Ovary (tissue), 9 donors: Measurements from ENCODE around the gene FNIP2. TPM values are rescaled to one million over a fixed set of nuclear protein-coding genes. Genes with fewer than 3 reads are reported as not detected.

Experiments
- DNase-seq, 5 donors: peaks; one replicate each; pipeline ENCODE4 v3.0.0-alpha.2; 2019 to 2020
- H3K27ac ChIP-seq, 2 donors: fragments of 200-600 bp; one replicate each; pipeline versions ENCODE4 v1.5.1 to v1.8.0; 2019 to 2022
- H3K27me3 ChIP-seq: fragments of 200-600 bp; one replicate; pipeline ENCODE4 v1.8.0; 2022
- H3K36me3 ChIP-seq: fragments of 200-600 bp; sonication (generic); one replicate; pipeline ENCODE4 v1.5.1; 2019
- H3K4me1 ChIP-seq: one replicate; pipeline ENCODE4 v1.8.1; 2013; ENCODE audit warnings: mild to moderate bottlenecking, moderate library complexity; ENCODE audit not compliant: insufficient read depth
- H3K4me3 ChIP-seq: fragments of 200-600 bp; sonication (generic); one replicate; pipeline ENCODE4 v1.5.1; 2017
- H3K9me3 ChIP-seq, 2 donors: fragments of 200-600 bp in 1 of 2; sonication (generic) in 1 of 2; one replicate each; pipeline versions ENCODE4 v1.5.1 to v1.8.1; 2013 to 2019; ENCODE audit warnings: mild to moderate bottlenecking in 1 of 2, moderate library complexity in 1 of 2
- CTCF ChIP-seq, 3 donors: fragments of 450-650 bp in 2 of 3; fragments of 200-600 bp in 1 of 3; IDR thresholded peaks; one replicate each; pipeline versions ENCODE4 v1.5.1 to v1.8.0; 2016 to 2022; ENCODE audit warnings: antibody characterized with exemption in 3 of 3, mild to moderate bottlenecking in 1 of 3
- EP300 ChIP-seq: sonication (generic); formaldehyde crosslinking; IDR thresholded peaks from one replicate; pipeline ENCODE4 v1.6.1; 2017; ENCODE audit warnings: antibody characterized with exemption
- POLR2A ChIP-seq: fragments of 450-650 bp; IDR thresholded peaks from one replicate; pipeline ENCODE4 v1.6.1; 2017; ENCODE audit warnings: antibody characterized with exemption, mild to moderate bottlenecking, moderate library complexity
- WGBS, 3 donors: extraction: QIAGEN DNeasy Blood & Tissue Kit in 1 of 3; methylation state at CpG; one replicate each; pipeline versions ENCODE4 v1.1.5 to v1.1.7; 2013 to 2017; 5-methylcytosine and 5-hydroxymethylcytosine counted together
- intact Hi-C, 4 donors: fragments of 100-400 bp; cut with DNase I; formaldehyde crosslinking; loops; one replicate each; pipeline versions ENCODE4 v1.11.0 to v1.15.1; 2022 to 2023
- polyA plus RNA-seq, 2 donors: library from polyadenylated mRNA; stranded (reverse); fragments of 200-250 nt in 1 of 2; fragments of 350-450 nt in 1 of 2; fragmentation: Illumina TruSeq in 1 of 2; extraction: RNeasy Lipid Tissue Mini Kit (QIAGEN cat#74804) in 1 of 2; gene quantifications; one replicate each; pipeline ENCODE4 v1.2.3, GENCODE V29; 2013 to 2014
- total RNA-seq, 7 donors: library from RNA; depleted of rRNA in 2 of 7; stranded (reverse); fragments of >200 nt in 2 of 7; fragmentation: NEBNext Ultra II Directional in 3 of 7; extraction: Animal tissue kit (Norgen Biotek cat#: 25700) in 3 of 7; gene quantifications; one replicate each; pipeline versions ENCODE4 v1.1.0 to v1.2.4, GENCODE V29; 2016 to 2023
- donor health status: DM: no; HTN: no; CAD: no; lungs with moderate emphysema.
- donor health status: DM: no; HTN: no; CAD: no.
- donor health status: Bipolar disorder and iron deficiency.
- donor health status: DM: yes; HTN: yes; CAD: no.
- donor health status: DM: no; HTN: no; CAD: no.
- donor health status: DM: yes; HTN: yes; CAD: no.

The FNIP2 gene
- total and polyA plus RNA-seq, 9 donors, result 6.1 to 34.1 (median 20.4) TPM

- TF ChIP-seq EP300, result no peak
- TF ChIP-seq CTCF (IDR thresholded peaks at IDR 0.05), result no peak
- no peak for TF ChIP-seq POLR2A
- Histone ChIP-seq H3K4me3 (no peak overlapping the region), H3K9me3 (no peaks in the 10 kb centered on the region), H3K27me3 (no peaks in the 10 kb centered on the region), H3K27ac (no peak overlapping the region), H3K4me1 (peaks cover 4% of the 10 kb centered on the region), H3K36me3 (no peaks in the 10 kb centered on the region)
- WGBS, 3 donors, result 9 to 30% (median 23%) methylated on average over 1 of the region's 1 CpG
- DNase-seq, result no peak
- intact Hi-C loops, result no loop called here
These were observed 13.1 kb downstream of the FNIP2 start for GRCh38 chr4:158781963-158782362.

GRCh38 chr4:158782551-158783360, 13.9 kb downstream of the FNIP2 start:
- H3K4me3 ChIP-seq, result no peak overlapping the region
- TF ChIP-seq CTCF (IDR thresholded peaks at IDR 0.05) (no peak), EP300 (no peak), POLR2A (no peak)
- 17 to 19% (median 18%) methylated on average over 4 of the region's 4 CpGs for WGBS, 3 donors
- no peak for DNase-seq
- H3K4me1 ChIP-seq, result peaks cover 4% of the 10 kb centered on the region
- H3K9me3 ChIP-seq, result no peaks in the 10 kb centered on the region
- intact Hi-C loops, result no loop called here
- H3K36me3 ChIP-seq, result no peaks in the 10 kb centered on the region
- H3K27me3 ChIP-seq, result no peaks in the 10 kb centered on the region
- H3K27ac ChIP-seq, result no peak overlapping the region

- intact Hi-C loops, result no loop called here
These were observed 15.0 kb downstream of the FNIP2 start for GRCh38 chr4:158783785-158784184.

GRCh38 chr4:158785718-158786117, 16.9 kb downstream of the FNIP2 start:
- TF ChIP-seq POLR2A (no peak), EP300 (no peak)
- H3K9me3 ChIP-seq, result no peaks in the 10 kb centered on the region
- 13 to 15% (median 15%) methylated on average over 1 of the region's 1 CpG for WGBS, 3 donors
- DNase-seq, result no peak
- no peaks in the 10 kb centered on the region for H3K36me3 ChIP-seq
- intact Hi-C loops, result no loop called here
- peaks cover 4% of the 10 kb centered on the region for H3K4me1 ChIP-seq
- no peaks in the 10 kb centered on the region for H3K27me3 ChIP-seq
- no peak overlapping the region for H3K4me3 ChIP-seq
- peak overlapping the region in 1 of 2 donors; percentile 61 for H3K27ac ChIP-seq

More at GRCh38 chr4:158783785-158784184, 15.0 kb downstream of the FNIP2 start:
- Histone ChIP-seq H3K4me3 (no peak overlapping the region), H3K9me3 (no peaks in the 10 kb centered on the region), H3K27me3 (no peaks in the 10 kb centered on the region), H3K27ac (no peak overlapping the region), H3K36me3 (no peaks in the 10 kb centered on the region), H3K4me1 (peaks cover 4% of the 10 kb centered on the region)
- DNase-seq, result no peak
- no peak for TF ChIP-seq EP300
- no peak for TF ChIP-seq POLR2A
- no peak for TF ChIP-seq CTCF (IDR thresholded peaks at IDR 0.05)
- WGBS, 3 donors, result 31 to 42% (median 40%) methylated on average over 2 of the region's 2 CpGs

- TF ChIP-seq CTCF (IDR thresholded peaks at IDR 0.05) (no peak), POLR2A (no peak), EP300 (no peak)
- peak overlapping the region in 1 of 2 donors; percentile 61 for H3K27ac ChIP-seq
- H3K4me1 ChIP-seq, result peaks cover 4% of the 10 kb centered on the region
- intact Hi-C loops, result no loop called here
- 1 to 4% (median 2%) methylated on average over 4 of the region's 4 CpGs for WGBS, 3 donors
- no peak for DNase-seq
- no peak overlapping the region for H3K4me3 ChIP-seq
- H3K27me3 ChIP-seq, result no peaks in the 10 kb centered on the region
- no peaks in the 10 kb centered on the region for H3K9me3 ChIP-seq
- H3K36me3 ChIP-seq, result no peaks in the 10 kb centered on the region
These were observed 17.3 kb downstream of the FNIP2 start for GRCh38 chr4:158786121-158786601.
